NCI-H2081 (cell line): ENCODE measurements around the gene FGG.
"Not testable (repeated sequence)": the region's sequence is repeated elsewhere in the genome, so short reads cannot be mapped to it uniquely, and the experiment has no call there.

ENCODE experiments used
- DNase-seq, 2 experiments: peaks; one replicate each; lab custom pipeline; 2025; lab: John Stamatoyannopoulos, UW

Gene FGG

DNA sequence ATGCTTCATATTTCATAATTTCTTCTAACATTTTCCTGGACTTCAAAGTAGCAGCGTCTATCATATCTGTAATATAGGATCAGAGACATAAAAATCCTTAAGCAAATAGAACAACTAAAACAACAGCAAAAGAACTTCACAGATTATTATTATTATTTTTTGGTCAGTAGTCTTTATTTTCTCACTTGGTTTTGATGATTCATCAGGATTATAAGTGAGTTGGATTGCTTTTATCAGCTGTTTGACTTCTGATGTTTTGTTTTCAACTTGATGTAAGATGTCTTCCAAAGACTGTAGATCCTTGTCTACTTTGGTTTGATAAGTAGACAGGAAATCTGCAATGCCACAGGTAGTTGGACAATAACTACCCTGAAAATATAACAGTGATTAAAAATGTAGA is 623 bp downstream of the FGG start:
- DNase-seq: no peak

DNA sequence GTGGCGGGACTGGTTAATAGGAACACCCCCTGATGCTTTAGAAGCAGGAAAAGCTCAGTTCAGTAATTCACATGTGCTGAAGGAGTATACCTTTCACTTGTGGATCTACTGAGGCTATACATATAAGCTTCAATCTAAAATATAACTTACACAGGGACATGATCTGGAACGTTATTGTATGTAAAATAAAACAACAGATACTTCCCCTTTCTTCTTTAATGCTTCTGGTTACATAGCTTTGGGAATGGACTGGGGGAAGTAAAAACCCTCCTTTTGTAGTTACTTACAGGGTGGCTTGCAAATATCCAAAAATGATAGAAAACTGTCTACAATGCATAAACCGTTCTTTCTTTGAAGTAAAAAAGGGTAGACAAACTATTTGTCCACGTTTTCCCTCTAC is 1.9 kb downstream of the FGG start:
- DNase-seq: no peak

DNA sequence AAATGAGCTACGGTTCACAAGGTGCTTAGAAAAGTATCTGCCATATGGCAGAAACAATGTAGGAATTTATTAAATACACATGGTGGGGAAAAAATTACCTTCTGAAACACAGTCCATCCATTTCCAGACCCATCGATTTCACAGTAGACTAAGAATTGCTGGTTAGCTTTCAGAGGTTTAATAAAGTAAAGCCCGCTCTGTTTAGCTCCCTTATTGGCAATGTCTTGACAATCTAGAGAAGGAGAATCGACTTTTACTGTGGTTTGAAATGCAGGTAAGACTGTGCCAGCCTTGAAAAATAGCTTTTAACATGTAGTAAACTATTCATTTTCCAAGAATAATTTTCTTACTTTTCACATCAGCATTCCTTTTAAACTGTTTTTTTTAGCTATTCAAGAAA is 2.9 kb downstream of the FGG start:
- no peak for DNase-seq

DNA sequence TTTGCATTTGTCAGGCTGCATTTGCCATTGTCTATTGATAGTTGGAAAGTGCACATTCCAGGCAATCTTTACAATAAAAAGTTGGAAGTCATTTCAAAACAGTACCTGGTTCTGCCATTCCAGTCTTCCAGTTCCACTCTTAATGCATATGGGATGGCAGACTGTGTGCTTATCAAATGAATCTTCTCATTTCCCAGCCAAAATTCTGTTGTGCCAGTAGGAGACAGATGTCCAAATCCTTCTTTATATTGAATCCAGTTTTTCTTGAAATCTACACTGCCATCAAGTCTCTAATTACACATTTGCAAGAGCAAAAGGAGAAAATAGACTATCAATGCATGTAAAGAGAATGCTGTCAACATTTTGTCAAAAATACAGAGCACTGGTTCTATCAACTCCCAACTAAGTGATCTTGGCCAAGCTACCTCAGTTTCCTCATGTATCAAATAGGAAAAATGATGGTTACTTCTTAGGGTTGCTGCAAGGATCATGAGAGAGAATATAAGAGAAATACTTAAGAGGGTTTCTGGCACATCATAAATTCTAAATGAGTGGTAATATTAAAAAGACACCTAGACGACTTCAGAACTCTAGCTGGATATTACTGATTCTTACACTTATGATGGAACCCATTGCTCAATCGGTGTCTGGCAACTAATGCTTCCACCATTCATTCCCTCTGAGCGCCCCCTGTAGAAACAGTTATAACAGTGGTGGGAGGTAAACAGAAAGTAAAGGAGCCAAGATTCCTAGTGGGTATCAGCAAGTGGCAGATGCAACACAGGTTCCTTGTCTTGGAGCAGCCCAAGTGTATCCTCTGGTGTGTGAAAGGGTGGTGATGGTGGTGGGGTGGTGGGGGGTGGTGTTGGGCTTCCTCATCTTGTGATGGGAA is 3.8 kb downstream of the FGG start:
- DNase-seq: no peak

DNA sequence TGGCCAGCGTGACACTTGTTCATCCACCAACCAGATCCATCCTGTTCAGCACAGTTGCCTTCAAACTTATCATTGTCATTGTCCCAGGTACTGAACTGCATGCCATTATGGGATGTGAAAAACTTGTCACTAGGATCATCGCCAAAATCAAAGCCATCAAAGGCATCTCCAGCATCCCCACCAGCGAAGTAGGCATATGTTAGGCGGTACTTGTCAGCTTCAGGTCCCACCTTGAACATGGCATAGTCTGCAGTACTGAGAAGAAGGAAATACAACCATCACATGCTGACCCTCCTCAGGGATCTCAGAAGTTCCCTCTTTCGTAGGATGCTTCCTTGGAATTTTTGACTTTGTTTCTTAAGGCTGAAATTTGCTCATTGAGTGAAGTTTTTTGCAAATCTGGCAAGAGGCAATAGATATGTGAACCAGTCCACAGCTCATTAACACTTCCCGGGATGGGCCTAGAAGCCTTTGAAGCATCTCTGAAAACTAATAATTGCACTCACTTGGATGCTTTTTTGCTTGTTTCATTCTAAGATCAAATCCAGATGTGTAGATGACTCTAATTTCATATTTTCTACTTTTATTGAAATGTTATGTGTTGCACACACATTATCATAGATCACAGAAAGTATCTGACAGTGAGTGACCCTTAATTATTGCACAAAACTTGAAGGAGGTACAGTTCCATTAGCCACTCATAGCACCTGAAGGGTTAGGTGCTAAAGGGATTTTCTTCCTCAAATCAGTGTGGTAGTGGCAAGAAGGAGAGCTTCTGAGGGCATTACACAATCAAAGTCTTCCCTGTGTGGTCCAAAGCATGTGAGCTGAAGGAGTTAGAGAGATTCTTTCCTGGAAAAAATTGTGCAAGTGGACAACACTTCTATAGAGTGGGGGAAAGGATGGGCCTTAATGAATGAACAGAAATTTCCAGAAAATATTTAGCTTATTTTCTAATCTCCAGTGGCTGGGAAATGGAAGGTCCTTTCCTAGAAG is 5.4 kb downstream of the FGG start:
- no peak for DNase-seq

DNA sequence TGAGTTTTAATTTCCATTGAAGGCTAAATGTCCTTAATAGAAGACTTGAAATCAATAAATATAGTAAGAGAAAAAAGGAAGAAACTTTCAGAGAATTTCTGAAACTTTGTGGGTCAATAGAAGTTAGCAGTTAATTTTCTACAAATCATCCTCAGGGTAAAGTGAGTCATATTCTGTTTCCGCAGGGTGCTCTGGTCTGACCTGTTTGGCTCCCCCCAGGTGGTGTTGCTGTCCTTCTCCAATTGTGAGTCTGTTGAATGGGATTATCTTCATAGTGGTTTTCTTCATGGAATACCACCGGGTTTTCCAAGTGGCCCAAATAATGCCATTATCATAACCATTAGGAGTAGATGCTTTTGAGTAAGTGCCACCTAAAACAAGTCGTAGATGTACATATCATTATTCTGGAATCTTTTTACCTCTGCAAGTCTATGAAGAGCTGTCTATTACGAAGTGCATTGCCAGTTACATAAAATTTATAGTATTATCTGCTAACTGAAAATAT is 7.7 kb downstream of the FGG start:
- no peak for DNase-seq

DNA sequence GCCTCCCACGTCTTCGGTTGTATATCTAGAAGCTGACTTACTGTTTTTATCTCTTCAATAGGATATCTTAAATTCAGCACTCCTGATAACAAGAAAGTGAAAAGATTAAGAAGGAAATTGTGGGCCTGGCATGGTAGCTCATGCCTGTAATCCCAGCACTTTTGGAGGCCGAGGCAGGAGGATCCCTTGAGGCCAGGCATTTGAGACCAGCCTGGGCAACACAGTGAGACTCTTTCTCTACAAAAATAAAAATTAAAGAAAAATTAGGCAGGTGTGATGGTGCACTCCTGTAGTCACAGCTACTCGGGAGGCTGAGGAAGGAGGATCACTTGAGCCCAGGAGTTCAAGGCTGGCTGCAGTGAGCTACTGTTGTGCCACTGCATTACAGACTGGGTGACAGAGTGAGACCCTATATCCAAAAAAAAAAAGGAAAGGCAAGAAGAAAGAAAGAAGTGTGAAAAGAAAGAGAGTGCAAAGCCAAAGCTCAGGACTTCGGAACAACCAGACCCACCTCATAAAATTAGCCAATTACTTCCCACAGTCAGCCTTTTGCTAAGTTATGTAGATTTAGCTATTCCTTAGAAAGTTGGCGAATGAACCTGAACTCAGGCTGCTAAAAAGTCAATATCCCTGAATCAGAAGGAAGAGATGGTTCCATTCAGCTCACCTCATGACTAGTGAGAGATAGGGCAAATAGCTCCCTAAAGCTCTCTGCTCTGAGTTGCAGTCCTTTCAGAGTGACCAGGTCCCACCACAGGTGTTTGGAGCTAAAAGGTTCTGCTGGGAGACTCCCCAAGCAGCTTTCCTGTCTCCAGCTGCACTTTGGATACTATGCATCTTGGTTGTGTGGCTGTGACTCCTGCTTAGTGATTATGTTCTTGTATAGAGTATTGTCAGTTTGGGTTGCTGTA is 9.2 kb downstream of the FGG start:
- no peak for DNase-seq

DNA sequence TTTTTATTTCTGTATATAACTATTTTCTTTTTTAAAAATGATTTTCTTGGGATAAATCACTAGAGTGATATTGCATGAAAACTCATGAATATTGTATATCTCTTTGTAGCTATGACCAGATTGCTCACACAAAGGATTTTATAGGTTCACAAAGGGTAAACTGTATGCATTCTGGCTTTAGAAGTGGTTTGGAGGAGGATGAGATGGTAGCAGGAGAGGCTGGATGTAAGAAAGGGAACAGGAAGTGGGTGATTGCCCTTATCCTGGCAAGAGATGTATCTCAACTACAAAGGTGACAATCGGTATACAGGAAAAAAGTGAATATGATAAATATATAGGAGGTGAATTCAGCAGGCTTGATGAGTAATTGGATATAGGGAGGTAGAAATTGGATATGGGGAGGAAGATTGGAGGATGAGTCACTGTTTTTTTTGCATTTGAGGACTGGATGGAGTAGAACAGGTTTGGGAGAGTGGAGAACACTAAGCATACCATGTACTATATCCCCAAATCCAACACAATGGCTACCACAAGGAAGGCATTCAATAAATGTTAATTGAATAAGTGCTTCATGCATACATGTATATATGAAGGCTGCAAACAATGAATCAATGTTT is 9.9 kb downstream of the FGG start:
- DNase-seq: no peak

DNA sequence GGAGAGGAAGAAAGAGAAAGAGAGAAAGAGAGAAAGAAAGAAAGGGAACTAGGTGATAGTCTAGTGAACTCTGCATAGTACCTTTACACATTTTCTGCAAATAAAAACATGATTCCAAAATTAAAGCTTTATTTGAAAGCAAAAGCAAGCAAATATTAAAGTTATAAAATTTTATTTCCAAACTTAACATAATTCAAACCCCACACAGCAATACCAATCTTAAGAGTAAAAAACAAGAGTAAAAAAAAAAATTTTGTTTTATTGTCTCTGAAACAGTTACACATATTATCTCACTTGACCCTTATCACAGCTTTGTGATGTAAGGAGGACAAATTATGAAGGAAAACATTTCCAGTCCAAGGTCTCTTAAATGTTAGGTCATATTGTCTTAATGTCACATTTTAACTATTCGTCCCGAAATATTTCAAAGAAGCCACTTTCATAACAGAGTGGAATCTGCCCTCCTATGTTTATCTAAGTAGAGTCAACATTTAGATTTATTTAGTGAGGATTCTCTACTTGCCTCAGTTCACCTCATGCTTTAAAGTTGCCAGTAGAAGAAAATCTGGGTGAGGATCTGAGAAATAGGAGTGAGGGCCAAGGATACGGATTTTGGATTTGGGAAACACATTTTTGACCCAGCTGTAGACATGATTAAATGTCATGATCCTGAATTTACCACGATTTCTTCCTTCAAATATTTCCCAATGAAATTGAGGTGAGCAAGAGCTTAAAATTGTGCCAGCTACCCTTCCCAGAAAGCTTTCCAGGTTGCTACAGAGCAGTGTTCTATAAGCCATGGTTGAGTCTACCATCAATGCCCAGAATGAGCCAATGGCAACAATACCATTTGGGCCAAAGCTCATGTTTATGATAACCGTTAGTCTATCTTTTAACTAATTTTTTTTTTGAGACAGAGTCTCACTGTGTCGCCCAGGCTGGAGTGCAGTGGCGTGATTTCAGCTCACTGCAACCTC is 14.4 kb downstream of the FGG start:
- no peak for DNase-seq

DNA sequence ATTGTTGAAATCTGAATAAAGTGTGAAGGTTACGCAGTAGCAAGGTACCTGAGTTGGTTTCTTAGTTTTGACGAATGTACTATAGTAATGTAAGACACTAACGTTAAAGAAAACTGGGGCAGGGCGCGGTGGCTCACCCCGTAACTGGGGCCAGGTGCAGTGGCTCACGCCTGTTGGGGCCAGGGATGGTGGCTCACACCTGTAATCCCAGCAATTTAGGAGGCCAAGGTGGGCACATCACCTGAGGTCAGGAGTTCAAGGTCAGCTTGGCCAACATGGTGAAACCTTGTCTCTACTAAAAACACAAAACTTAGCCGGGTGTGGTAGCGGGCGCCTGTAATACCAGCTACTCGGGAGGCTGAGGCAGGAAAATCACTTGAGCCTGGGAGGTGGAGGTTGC is 15.2 kb downstream of the FGG start:
- DNase-seq: not testable (repeated sequence)

DNA sequence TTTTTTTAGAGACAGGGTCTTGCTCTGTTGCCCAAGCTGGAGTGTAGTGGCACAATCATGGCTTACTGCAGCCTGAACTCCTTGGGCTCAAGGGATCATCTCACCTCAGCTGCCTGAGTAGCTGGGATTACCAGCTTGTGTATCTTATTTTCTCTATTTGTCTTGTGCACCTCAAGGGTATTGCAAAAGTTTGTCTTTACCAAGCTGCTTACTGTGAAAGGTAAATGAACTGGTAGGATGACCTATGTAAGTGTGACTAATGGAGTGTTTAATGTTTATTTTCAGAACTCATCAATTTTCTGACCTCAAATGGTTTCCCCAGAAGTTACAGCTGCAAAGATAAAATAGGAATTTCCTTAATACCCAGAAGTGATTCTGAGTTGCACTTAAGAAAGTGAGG is 16.6 kb downstream of the FGG start:
- DNase-seq: no peak

DNA sequence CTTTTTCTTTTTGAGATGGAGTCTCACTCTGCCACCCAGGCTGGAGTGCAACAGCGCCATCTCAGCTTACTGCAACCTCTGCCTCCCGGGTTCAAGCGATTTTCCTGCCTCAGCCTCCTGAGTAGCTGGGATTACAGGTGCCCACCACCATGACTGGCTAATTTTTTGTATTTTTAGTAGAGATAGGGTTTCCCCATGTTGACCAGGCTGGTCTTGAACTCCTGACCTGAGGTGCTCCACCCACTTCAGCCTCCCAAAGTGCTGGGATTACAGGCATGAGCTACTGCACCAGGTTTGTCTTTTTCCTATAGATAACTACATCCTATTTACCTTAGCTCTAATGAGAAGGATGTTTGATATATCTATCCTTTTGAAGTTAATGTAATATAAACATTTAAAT is 18.1 kb downstream of the FGG start:
- not testable (repeated sequence) for DNase-seq

DNA sequence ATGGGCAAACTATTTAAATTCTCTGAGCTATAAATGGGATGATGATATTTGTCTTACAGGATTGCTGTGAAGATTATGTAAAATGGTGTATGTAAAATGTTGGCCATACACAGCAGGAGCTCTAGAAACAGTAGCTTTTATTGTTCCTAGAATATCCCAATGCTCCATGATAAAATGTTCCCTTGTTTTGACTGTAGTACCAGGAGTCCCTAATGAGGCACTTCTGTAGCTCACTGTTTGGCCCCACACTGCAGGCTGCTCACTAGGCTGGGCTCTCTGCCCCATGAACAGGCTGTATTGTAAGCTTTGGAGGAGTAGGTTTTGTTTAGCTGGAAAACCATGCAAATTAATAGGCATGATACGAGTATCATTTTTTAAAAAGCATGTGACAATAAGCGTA is 18.6 kb downstream of the FGG start:
- DNase-seq: no peak

DNA sequence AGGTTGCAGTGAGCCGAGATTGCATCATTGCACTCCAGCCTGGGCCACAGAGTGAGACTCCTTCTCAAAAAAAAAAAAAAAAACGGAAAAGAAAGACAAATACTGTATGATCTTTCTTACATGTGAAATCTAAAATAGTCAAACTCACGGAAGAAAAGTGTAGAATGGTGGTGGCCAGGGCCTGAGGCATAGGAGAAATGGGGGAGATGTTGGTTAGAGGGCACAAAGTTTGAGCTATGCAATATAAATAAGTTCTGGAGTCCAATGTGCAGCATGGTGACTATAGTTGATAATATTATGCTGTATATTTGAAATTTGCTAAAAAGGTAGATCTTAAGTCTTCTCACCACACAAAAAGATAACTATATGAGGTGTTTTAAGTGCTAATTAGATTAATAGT is 20.6 kb downstream of the FGG start:
- no peak for DNase-seq

DNA sequence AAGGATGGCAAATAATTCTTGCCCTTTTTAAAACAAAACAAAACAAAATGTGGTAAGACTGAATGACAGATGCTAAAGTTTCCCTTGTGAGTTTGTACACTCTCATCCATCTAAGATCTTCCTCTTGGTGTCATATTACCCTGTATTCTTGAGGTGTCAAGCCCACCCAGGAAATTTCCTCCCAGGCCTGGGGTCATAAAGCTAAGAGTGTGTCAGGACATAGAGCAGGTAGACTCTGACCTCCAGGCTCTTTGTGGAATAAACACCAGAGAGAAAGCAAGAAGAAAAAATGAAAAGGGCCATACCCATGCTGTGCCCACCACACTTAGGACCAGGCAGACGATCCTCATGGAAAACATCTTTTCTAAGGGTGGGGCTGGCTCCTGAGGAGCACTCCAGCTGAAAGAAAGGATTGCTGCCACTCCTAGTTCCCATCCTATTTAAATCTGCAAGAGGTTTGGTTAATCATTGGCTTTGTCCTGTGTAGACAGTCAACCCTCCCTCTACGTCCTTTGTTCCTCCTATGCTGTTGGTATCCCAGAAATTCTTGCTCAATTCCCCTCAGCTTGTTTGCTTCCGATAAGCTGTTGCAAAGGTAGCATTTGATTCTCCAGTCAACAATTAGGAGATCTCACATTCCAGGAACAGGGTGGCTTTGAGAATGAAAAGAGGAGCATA is 22.0 kb downstream of the FGG start, which contains the start of gene FGA:
Gene FGA (minus strand): TSS at position 414 of the 678 bp plus-strand sequence. CDS start 55 bp downstream, at position 359.
- DNase-seq: no peak

DNA sequence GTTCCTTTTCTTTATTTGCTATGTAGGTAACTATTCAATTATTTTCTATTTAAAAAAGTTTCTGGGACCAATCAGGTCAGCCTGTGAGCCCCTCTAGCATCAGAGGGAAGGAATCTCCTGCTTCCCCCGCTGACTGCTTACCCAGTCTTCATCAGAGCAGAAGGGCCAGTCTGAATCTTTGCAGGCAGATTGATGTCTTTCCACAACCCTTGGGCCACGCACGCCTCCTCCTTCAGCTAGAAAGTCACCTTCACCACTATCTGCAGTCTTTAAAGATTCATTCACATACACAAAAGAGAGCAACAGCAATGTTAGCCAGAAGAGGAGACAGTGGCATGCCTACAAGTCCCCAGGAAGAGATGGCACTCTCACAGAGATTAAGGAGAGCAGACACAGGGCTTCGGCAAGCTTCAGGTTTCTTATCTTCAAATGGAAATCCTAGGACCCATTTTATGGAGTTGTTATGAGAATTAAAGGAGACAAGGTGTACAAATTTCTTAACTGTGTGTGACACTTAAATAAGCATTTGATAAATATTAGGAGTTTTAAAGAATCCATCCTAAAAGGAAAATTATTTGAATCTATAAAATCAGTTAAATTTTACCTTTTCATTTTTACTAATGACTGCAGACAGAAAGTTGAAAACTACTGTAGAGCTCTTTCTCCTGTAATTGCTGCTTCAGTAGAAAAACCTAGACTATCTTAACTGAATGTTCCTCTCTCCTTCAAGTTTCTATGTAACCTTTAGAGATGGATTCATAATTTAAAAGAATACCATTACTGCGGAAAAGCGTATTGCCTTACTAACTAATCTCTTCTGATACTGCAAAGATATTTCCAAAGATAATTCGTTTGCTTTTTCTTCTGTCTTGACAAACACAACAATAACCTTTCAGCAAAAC is 22.9 kb downstream of the FGG start:
- no peak for DNase-seq

DNA sequence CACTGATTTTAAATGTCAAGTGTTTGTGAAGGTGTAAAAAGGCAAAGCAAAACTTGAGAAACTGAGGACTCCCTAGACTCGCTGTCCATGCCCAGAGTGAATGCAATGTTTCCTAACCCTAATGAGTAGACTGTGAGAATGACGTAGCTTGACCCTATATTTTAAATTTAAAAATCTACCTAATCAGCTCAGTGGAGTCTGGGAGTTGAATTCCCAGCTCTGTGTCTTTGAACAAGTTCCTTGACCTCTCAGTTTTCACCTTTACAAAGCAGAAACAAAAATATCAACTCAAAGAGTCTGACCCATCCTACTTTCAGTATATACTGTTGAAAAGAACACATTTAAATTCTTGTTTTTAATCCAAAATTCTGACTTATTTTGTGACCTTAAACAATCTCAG is 24.3 kb downstream of the FGG start:
- DNase-seq: no peak
